Head of caudate nucleus (tissue), 42 donors: ENCODE data around the gene TBL2.
A peak's percentile ranks its signal among the peaks of the same experiment; 100 is the strongest.

ENCODE experiments used
- DNase-seq, 42 donors: peaks; one replicate each; pipeline versions ENCODE4 v3.0.0 to v3.0.0-alpha.2; 2020 to 2021; ENCODE audit warnings: mixed read lengths in 7 of 42
- intact Hi-C: fragments of 100-400 bp; cut with DNase I; formaldehyde crosslinking; loops from one replicate; pipeline ENCODE4 v1.15.0; 2022

The TBL2 gene

DNA sequence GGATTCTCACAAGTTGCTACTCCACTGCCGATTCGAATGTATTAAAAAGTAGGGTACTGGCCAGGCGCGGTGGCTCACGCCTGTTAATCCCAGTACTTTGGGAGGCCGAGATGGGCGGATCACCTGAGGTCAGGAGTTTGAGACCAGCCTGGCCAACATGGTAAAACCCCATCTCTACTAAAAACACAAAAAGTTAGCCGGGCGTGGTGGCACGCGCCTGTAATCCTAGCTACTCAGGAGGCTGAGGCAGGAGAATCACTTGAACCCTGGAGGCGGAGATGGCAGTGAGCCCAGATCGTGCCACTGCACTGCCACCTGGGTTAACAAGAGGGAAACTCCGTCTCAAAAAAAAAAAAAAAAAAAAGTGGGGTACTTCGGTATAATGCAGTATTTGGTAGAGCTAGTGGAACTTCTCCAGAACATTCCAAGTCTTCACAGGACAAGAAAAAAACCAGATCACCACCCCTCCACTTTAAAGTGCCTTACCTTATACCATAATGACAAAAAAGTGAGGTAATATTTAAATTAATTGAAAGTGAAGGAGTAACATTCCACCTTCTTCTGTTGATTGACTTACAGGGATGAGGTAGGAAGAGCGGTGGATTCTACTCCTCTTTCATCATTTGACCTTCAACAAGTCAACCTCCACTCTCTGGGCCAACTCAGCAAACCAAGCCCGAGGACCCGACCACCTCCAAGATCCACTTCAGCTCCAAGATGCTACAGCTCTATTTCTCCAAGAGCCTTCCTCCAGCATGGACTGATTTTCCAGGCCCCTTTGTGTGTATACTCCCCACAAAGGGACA, 58.3 kb downstream of the TBL2 start:
- intact Hi-C loops: loop anchor here (5.0 kb wide), 1 partner anchor 57 kb away; the partner anchor contains the start of gene TBL2
- DNase-seq: peak in 1 of 42 donors; percentile 17

DNA sequence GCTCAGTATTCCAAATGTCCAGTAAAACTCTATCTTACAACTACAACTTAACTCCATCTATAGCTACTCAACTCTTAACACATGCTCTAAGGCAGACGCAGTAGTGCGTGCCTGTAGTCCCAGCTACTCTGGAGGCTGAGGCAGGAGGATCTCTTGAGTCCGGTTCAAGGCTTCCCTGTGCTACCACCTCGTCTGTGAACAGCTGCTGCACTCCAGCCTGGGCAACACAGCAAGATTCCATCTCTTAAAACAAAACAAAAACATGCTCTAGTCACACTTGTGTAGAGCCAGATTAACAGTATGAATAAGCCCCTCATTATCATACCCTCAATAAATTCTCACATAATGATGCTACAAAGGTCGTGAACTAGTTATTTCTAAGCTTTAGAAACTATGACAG, 59.9 kb downstream of the TBL2 start:
- DNase-seq: peak in 1 of 42 donors; percentile 2
- intact Hi-C loops: no loop called here
